Omental fat pad (tissue), 4 donors: ENCODE results near the gene SH3PXD2A. TPM values are rescaled to one million over a fixed set of nuclear protein-coding genes. Genes with fewer than 3 reads are reported as not detected.
"Not testable (repeated sequence)": the region's sequence is repeated elsewhere in the genome, so short reads cannot be mapped to it uniquely, and the experiment has no call there.

ENCODE experiments used
- ATAC-seq: fragments of 150-250 bp; one replicate; pipeline ENCODE4 v1.9.1; 2016; ENCODE audit warnings: mild to moderate bottlenecking, moderate library complexity; ENCODE audit not compliant: low FRiP score
- DNase-seq: peaks from one replicate; pipeline ENCODE4 v3.0.0-alpha.2; 2019; ENCODE audit warnings: low spot score
- total RNA-seq, 4 donors: library from RNA; depleted of rRNA; stranded (reverse); fragments of >200 nt; gene quantifications; one replicate each; pipeline ENCODE4 v1.1.0, GENCODE V29; 2016
- TF ChIP-seq, protein P1 (sequence below), 3 donors: fragments of 450-650 bp; IDR thresholded peaks; one replicate each; pipeline ENCODE4 v1.5.1; 2016 to 2017; ENCODE audit warnings: antibody characterized with exemption in 3 of 3, mild to moderate bottlenecking in 3 of 3, moderate library complexity in 2 of 3

Gene SH3PXD2A
- total RNA-seq, 4 donors from 2014 or later = 21.0 to 36.3 (median 22.5) TPM

DNA sequence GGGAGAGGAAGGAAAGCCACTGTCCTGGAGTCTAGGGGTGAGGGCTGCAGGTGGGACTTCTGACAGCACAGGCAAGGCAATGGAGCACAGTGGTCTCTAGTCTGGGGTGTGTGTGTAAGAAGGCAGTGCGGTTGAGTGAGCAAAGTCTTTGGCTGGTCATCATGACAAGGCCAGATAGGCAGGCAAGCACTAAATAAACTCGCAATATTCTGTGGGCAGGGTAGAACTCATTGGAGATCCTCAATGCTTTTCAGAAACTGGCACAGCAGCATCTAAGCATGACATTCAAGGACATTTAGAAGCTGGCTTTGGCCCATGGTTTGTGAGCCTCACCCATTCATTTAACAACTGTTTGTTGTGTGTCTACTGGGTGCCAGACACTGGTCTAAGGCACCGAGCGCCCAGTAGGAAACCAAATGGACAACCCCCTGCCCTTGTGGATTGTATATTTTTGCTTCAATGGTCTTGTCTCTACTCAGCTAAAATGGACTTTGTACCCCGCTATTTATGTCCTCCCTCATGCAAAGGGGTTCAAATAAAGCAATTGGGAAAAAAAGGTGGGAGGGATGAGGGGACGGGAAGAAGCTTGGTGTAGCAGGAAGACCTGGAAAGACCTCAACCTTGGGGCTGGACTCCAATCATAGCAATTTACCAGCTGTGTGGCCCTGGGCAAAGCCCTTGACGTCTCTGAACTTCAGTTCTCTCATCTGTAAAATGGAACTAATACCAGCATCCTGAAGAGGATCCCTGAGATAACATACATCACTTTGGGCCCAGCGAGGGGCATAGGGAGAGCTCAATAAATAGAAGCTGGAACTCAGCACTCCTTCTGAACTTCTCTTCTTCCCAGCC, 245.9 kb downstream of the SH3PXD2A start:
- ATAC-seq (no peak), DNase-seq (no peak)
- TF ChIP-seq, protein P1, sequence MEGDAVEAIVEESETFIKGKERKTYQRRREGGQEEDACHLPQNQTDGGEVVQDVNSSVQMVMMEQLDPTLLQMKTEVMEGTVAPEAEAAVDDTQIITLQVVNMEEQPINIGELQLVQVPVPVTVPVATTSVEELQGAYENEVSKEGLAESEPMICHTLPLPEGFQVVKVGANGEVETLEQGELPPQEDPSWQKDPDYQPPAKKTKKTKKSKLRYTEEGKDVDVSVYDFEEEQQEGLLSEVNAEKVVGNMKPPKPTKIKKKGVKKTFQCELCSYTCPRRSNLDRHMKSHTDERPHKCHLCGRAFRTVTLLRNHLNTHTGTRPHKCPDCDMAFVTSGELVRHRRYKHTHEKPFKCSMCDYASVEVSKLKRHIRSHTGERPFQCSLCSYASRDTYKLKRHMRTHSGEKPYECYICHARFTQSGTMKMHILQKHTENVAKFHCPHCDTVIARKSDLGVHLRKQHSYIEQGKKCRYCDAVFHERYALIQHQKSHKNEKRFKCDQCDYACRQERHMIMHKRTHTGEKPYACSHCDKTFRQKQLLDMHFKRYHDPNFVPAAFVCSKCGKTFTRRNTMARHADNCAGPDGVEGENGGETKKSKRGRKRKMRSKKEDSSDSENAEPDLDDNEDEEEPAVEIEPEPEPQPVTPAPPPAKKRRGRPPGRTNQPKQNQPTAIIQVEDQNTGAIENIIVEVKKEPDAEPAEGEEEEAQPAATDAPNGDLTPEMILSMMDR (IDR thresholded peaks at IDR 0.05) = no peak

DNA sequence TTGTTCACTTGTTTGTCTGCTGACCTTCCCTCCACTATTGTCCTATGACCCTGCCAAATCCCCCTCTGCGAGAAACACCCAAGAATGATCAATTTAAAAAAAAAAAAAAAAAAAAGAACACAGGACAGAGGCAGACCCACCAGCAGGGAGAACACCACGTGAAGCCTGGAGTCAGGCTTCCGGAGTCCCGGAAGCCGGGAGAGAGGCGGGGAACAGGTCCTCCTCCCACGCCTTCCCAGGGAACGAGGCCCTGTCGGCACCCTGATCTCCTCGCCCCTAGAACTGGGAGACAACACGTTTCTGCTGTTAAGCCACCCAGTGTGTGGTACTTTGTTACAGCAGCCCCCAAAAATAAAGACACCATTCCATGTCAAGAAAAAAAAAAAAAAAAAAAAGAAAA, 247.3 kb downstream of the SH3PXD2A start:
- DNase-seq, ATAC-seq: not testable (repeated sequence)

DNA sequence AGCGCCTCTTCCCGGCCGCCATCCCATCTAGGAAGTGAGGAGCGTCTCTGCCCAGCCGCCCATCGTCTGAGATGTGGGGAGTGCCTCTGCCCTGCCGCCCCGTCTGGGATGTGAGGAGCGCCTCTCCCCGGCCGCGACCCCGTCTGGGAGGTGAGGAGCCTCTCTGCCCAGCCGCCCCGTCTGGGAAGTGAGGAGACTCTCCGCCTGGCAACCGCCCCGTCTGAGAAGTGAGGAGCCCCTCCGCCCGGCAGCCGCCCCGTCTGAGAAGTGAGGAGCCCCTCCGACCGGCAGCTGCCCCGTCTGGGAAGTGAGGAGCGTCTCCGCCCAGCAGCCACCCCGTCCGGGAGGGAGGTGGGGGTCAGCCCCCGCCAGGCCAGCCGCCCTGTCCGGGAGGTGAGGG, 248.3 kb downstream of the SH3PXD2A start:
- not testable (repeated sequence) for DNase-seq, ATAC-seq

DNA sequence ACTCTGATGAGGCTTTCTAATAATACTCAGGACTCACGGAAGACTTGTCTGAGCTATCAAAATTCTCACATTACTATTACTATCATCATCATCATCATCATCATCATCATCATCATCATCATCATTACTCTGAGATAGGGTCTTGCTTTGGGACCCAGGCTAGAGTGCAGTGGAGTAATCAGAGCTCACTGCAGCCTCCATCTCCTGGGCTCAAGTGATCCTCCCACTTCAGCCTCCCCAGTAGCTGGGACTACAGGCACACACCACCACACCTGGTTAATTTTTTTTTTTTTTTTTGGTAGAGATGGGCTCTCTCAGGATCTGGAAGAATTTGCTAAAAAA, 249.3 kb downstream of the SH3PXD2A start:
- ATAC-seq = peak; percentile 7
- DNase-seq = not testable (repeated sequence)

DNA sequence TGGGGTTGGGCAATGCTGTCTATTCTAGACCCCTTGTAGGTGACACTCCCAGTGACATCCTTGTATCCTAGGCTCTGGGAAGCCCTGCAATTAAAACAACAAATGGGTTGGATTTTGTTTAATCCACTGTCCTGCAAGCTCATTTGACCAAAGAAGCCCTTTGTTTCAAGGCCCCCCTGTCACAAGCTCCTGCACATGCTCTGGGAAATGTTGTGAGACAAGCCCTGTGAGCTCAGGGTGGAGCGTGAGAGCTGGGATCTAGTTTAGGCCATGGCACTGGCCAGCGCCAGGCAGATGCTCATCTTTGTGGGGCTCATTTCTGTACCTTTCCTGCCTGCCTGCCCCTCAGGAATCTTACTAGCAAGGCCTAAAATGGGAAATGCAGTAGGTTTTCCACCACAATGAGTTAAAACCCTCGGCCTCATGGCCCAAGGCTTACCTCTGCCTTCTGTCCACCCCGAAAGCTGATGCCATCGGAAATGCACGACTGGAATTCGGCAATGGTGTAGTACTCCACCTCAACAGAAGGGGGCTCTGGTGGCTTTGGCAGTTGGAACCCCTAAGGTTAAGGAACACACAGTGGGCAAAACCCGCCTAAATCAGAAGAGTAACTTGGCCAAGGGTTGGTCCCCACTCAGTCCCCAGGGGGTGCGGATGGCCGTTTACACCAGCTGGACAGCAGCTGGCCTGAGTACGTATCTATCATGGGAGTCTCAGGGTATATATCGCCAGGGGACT, 249.8 kb downstream of the SH3PXD2A start:
- peak; percentile 42 for DNase-seq
- TF ChIP-seq, protein P1 (IDR thresholded peaks at IDR 0.05) = peak in 1 of 3 donors; percentile 45
- ATAC-seq = peak; percentile 74

DNA sequence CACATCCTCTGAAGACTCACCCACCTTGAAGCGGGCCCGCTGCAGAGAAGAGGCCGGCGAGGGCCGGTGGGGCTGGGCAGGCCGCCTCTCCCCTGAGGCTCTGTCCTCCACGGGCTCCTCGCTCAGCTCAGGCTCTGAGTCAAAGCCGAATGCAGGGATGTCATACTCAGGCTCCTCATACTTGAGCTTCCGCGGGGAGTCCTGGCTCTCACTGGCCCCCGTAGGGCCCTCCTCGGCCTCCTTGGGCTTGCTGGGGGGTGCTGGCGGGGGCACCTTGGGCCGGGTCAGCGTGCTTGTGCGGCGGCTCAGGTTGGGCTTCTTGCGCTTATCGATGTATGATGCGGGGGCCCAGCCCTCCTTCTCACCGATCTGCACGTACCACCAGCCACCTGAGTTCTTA, 252.0 kb downstream of the SH3PXD2A start:
- DNase-seq (no peak), ATAC-seq (no peak)
- TF ChIP-seq, protein P1 (IDR thresholded peaks at IDR 0.05) = no peak

DNA sequence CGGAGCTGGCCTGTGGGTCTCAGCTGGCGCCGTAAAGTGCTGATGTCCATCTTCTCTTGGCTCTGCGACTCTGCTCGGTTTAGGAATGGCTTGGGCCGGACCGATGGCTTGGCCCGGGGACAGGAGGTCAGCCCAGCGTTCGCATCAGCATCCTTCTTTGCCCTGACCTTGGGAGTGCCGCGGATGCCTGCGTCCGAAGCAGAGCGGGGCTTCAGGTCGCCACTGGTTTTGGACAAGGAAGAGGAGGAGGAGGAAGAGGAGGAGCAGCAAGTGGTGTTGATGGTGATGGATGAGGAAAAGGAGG, 252.6 kb downstream of the SH3PXD2A start:
- ATAC-seq (no peak), DNase-seq (no peak)
- TF ChIP-seq, protein P1 (IDR thresholded peaks at IDR 0.05) = no peak

DNA sequence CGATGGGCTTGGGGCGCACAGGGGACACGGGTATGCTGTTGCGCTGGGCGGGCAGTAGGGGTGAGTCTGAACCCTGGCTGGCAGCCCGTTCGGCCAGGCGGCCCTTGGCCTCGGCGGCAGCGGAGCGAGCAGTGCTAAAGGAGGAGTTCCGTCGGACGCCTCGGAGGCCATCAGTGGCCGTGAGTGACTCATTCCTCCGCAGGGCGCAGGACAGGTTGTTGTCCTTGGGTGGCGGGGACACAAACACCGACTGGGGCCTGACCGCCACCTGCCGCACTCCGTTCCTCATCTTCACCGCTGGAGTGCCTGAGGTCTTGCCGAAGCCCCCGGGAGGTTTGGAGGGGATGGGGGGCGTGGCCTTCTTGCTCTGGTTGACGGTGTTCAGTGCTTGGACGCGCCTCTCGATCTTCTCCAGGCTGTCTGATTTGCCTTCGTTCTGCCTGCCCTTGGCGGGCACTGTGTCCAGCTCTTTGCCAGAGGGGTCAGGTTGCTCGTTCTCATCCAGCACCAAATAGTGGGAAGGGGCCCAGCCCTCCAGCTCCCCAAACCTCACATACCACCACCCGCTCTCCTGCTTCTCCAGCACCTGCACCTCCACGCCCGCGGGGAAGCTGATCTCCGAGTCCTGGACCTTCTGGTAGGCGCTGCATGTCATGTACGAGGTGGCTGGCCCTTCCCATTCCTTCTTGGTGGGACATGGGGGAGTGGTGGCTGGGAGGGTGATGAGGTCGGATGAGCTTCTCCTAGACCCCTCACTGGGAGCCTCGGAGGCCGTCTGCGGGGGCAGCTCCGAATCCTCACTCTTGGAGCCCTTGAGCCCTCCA, 253.1 kb downstream of the SH3PXD2A start:
- ATAC-seq = no peak
- no peak for DNase-seq
- TF ChIP-seq, protein P1 (IDR thresholded peaks at IDR 0.05) = no peak
